ENCODE results near the gene ADGRF1.

Gene ADGRF1

GRCh38 chr6:46983007-46983411, 59.1 kb downstream of the ADGRF1 start:
- DNase-seq (ENCODE audit: low read depth, low spot score) = no peak

- DNase-seq (ENCODE audit: low read depth, low spot score) = no peak
These were observed 62.9 kb downstream of the ADGRF1 start for GRCh38 chr6:46979206-46979605.

GRCh38 chr6:46974786-46975185, 67.3 kb downstream of the ADGRF1 start:
- DNase-seq (ENCODE audit: low read depth, low spot score) = no peak

- no peak for DNase-seq (ENCODE audit: low read depth, low spot score)
These were observed 69.1 kb downstream of the ADGRF1 start for GRCh38 chr6:46973029-46973428.

- no peak for DNase-seq (ENCODE audit: low read depth, low spot score)
These were observed 69.6 kb downstream of the ADGRF1 start for GRCh38 chr6:46972531-46972930.

- DNase-seq (ENCODE audit: low read depth, low spot score) = no peak
These were observed 72.9 kb downstream of the ADGRF1 start for GRCh38 chr6:46969206-46969605.

- no peak for DNase-seq (ENCODE audit: low read depth, low spot score)
These were observed 74.2 kb downstream of the ADGRF1 start for GRCh38 chr6:46967826-46968349.

- DNase-seq (ENCODE audit: low read depth, low spot score) = no peak
These were observed 77.2 kb downstream of the ADGRF1 start for GRCh38 chr6:46964716-46965519.

GRCh38 chr6:46963626-46964025, 78.5 kb downstream of the ADGRF1 start:
- no peak for DNase-seq (ENCODE audit: low read depth, low spot score)

GRCh38 chr6:46963039-46963438, 79.1 kb downstream of the ADGRF1 start:
- no peak for DNase-seq (ENCODE audit: low read depth, low spot score)

GRCh38 chr6:46961711-46962110, 80.4 kb downstream of the ADGRF1 start:
- no peak for DNase-seq (ENCODE audit: low read depth, low spot score)

- no peak for DNase-seq (ENCODE audit: low read depth, low spot score)
These were observed 80.9 kb downstream of the ADGRF1 start for GRCh38 chr6:46961232-46961631.

GRCh38 chr6:46959419-46959818, 82.7 kb downstream of the ADGRF1 start:
- no peak for DNase-seq (ENCODE audit: low read depth, low spot score)

GRCh38 chr6:46956409-46956808, 85.7 kb downstream of the ADGRF1 start:
- DNase-seq (ENCODE audit: low read depth, low spot score) = no peak

GRCh38 chr6:46954837-46955451, 87.2 kb downstream of the ADGRF1 start:
- DNase-seq (ENCODE audit: low read depth, low spot score) = no peak

GRCh38 chr6:46953921-46954320, 88.2 kb downstream of the ADGRF1 start:
- no peak for DNase-seq (ENCODE audit: low read depth, low spot score)

GRCh38 chr6:46949632-46950280, 92.4 kb downstream of the ADGRF1 start:
- no peak for DNase-seq (ENCODE audit: low read depth, low spot score)

- no peak for DNase-seq (ENCODE audit: low read depth, low spot score)
These were observed 93.4 kb downstream of the ADGRF1 start for GRCh38 chr6:46948699-46949098.
